ENCODE measurements around the gene PACSIN2. TPM values are rescaled to one million over a fixed set of nuclear protein-coding genes. Genes with fewer than 3 reads are reported as not detected.
A peak's percentile ranks its signal among the peaks of the same experiment; 100 is the strongest.

Gene PACSIN2
- total RNA-seq, 5 donors from 2014 or later (not counting 1 experiment from before 2014, with no cell fraction given): 25.9 to 49.0 (median 40.4) TPM

GRCh38 chr22:43013355-43014315, 1.3 kb downstream of the PACSIN2 start:
- WGBS (ENCODE audit: insufficient coverage): 20% methylated on average over 10 of the region's 16 CpGs
- Mint-ChIP-seq H3K4me3 (peak overlapping the region; percentile 94 to 97 (median 95)), H3K4me1 (peaks cover 42 to 51% (median 47%) of the 10 kb centered on the region in 3 donors), H3K27ac (peak overlapping the region; percentile 80 to 88), H3K9me3 (no peaks in the 10 kb centered on the region), H3K27me3 (no peaks in the 10 kb centered on the region), H3K36me3 (no peaks in the 10 kb centered on the region)
- H3K27ac ChIP-seq (ENCODE audit: low read length): peak overlapping the region; percentile 11
- ATAC-seq (replicated peaks in 1 of 4) (peak in 1 of 4 experiments; percentile 4), DNase-seq (peak in 17 of 35 experiments; percentile 2 to 44 (median 18))
- no peaks in the 10 kb centered on the region for H3K27me3 ChIP-seq (replicated peaks in 1 of 2; ENCODE audit: control insufficient read depth in 2 of 2, extremely low read depth in 1 of 2, insufficient read depth in 2 of 2, low read length in 1 of 2)
- no peaks in the 10 kb centered on the region for H3K36me3 ChIP-seq (ENCODE audit: control insufficient read depth in 2 of 2, extremely low read depth in 1 of 2, insufficient read depth in 1 of 2, low read length in 1 of 2)
- no peaks in the 10 kb centered on the region for H3K9me3 ChIP-seq
- peak overlapping the region; percentile 75 to 80 for H3K4me3 ChIP-seq (ENCODE audit: control insufficient read depth in 1 of 2, extremely low read depth in 1 of 2, low read length in 1 of 2)
- POLR2A ChIA-PET: interaction anchor here in 1 of 2 donors (0.6 kb wide), 1 partner anchor 364 kb away, joined by 16 read pairs; no protein-coding TSS in a partner anchor
- CTCF ChIA-PET: no interaction called here
- H3K4me1 ChIP-seq (ENCODE audit: control insufficient read depth in 1 of 2, extremely low read depth in 1 of 2, insufficient read depth in 2 of 2, low read length in 2 of 2): peaks cover 13 to 26% of the 10 kb centered on the region in 2 experiments

GRCh38 chr22:43012390-43012789, 2.6 kb downstream of the PACSIN2 start:
- peak overlapping the region in 1 of 3 donors; percentile 97 for H3K4me3 Mint-ChIP-seq
- Histone ChIP-seq H3K4me1 (ENCODE audit: control insufficient read depth in 1 of 2, extremely low read depth in 1 of 2, insufficient read depth in 2 of 2, low read length in 2 of 2) (peaks cover 13 to 37% of the 10 kb centered on the region in 2 experiments), H3K27me3 (replicated peaks in 1 of 2; ENCODE audit: control insufficient read depth in 2 of 2, extremely low read depth in 1 of 2, insufficient read depth in 2 of 2, low read length in 1 of 2) (no peaks in the 10 kb centered on the region), H3K4me3 (ENCODE audit: control insufficient read depth in 1 of 2, extremely low read depth in 1 of 2, low read length in 1 of 2) (no peak overlapping the region), H3K27ac (ENCODE audit: low read length) (no peak overlapping the region), H3K36me3 (ENCODE audit: control insufficient read depth in 2 of 2, extremely low read depth in 1 of 2, insufficient read depth in 1 of 2, low read length in 1 of 2) (no peaks in the 10 kb centered on the region), H3K9me3 (no peaks in the 10 kb centered on the region)
- peaks cover 47 to 52% (median 49%) of the 10 kb centered on the region in 3 donors for H3K4me1 Mint-ChIP-seq
- H3K9me3 Mint-ChIP-seq: no peaks in the 10 kb centered on the region
- ATAC-seq (replicated peaks in 1 of 4) (no peak), DNase-seq (no peak)
- CTCF ChIA-PET: interaction anchor here in 1 of 2 donors (0.7 kb wide), 1 partner anchor 492 kb away, joined by 5 read pairs; no protein-coding TSS in a partner anchor
- H3K27ac Mint-ChIP-seq: no peak overlapping the region
- H3K36me3 Mint-ChIP-seq: no peaks in the 10 kb centered on the region
- H3K27me3 Mint-ChIP-seq: no peaks in the 10 kb centered on the region
- 86% methylated on average over 2 of the region's 6 CpGs for WGBS (ENCODE audit: insufficient coverage)
- POLR2A ChIA-PET: interaction anchor here in 1 of 2 donors (0.7 kb wide), 1 partner anchor 1366 kb away, joined by 6 read pairs; no protein-coding TSS in a partner anchor

GRCh38 chr22:43011079-43011478, 3.9 kb downstream of the PACSIN2 start:
- Histone ChIP-seq H3K4me1 (ENCODE audit: control insufficient read depth in 1 of 2, extremely low read depth in 1 of 2, insufficient read depth in 2 of 2, low read length in 2 of 2) (peaks cover 13 to 40% of the 10 kb centered on the region in 2 experiments), H3K4me3 (ENCODE audit: control insufficient read depth in 1 of 2, extremely low read depth in 1 of 2, low read length in 1 of 2) (no peak overlapping the region), H3K9me3 (no peaks in the 10 kb centered on the region), H3K27me3 (replicated peaks in 1 of 2; ENCODE audit: control insufficient read depth in 2 of 2, extremely low read depth in 1 of 2, insufficient read depth in 2 of 2, low read length in 1 of 2) (no peaks in the 10 kb centered on the region), H3K27ac (ENCODE audit: low read length) (no peak overlapping the region), H3K36me3 (ENCODE audit: control insufficient read depth in 2 of 2, extremely low read depth in 1 of 2, insufficient read depth in 1 of 2, low read length in 1 of 2) (no peaks in the 10 kb centered on the region)
- no peak overlapping the region for H3K27ac Mint-ChIP-seq
- DNase-seq (no peak), ATAC-seq (replicated peaks in 1 of 4) (no peak)
- CTCF ChIA-PET: no interaction called here
- no peaks in the 10 kb centered on the region for H3K36me3 Mint-ChIP-seq
- WGBS (ENCODE audit: insufficient coverage): 97% methylated on average over 5 of the region's 7 CpGs
- H3K4me1 Mint-ChIP-seq: peaks cover 57 to 62% (median 61%) of the 10 kb centered on the region in 3 donors
- POLR2A ChIA-PET: no interaction called here
- no peaks in the 10 kb centered on the region for H3K9me3 Mint-ChIP-seq
- no peak overlapping the region for H3K4me3 Mint-ChIP-seq
- H3K27me3 Mint-ChIP-seq: no peaks in the 10 kb centered on the region

- no peaks in the 10 kb centered on the region for H3K9me3 ChIP-seq
- Mint-ChIP-seq H3K4me1 (peaks cover 67 to 68% (median 68%) of the 10 kb centered on the region in 3 donors), H3K4me3 (no peak overlapping the region), H3K9me3 (no peaks in the 10 kb centered on the region), H3K27me3 (no peaks in the 10 kb centered on the region), H3K36me3 (no peaks in the 10 kb centered on the region), H3K27ac (no peak overlapping the region)
- DNase-seq (no peak), ATAC-seq (replicated peaks in 1 of 4) (no peak)
- no peaks in the 10 kb centered on the region for H3K36me3 ChIP-seq (ENCODE audit: control insufficient read depth in 2 of 2, extremely low read depth in 1 of 2, insufficient read depth in 1 of 2, low read length in 1 of 2)
- ChIA-PET POLR2A (no interaction called here), CTCF (no interaction called here)
- no peaks in the 10 kb centered on the region for H3K27me3 ChIP-seq (replicated peaks in 1 of 2; ENCODE audit: control insufficient read depth in 2 of 2, extremely low read depth in 1 of 2, insufficient read depth in 2 of 2, low read length in 1 of 2)
- peaks cover 5 to 43% of the 10 kb centered on the region in 2 experiments for H3K4me1 ChIP-seq (ENCODE audit: control insufficient read depth in 1 of 2, extremely low read depth in 1 of 2, insufficient read depth in 2 of 2, low read length in 2 of 2)
- H3K4me3 ChIP-seq (ENCODE audit: control insufficient read depth in 1 of 2, extremely low read depth in 1 of 2, low read length in 1 of 2): no peak overlapping the region
- H3K27ac ChIP-seq (ENCODE audit: low read length): no peak overlapping the region
- 84% methylated on average over 2 of the region's 4 CpGs for WGBS (ENCODE audit: insufficient coverage)
Observed at GRCh38 chr22:43009444-43009843, 5.5 kb downstream of the PACSIN2 start.

- Mint-ChIP-seq H3K27me3 (no peaks in the 10 kb centered on the region), H3K9me3 (no peaks in the 10 kb centered on the region), H3K4me3 (no peak overlapping the region), H3K27ac (no peak overlapping the region), H3K36me3 (no peaks in the 10 kb centered on the region), H3K4me1 (peaks cover 72 to 73% (median 73%) of the 10 kb centered on the region in 3 donors)
- peaks cover 5 to 45% of the 10 kb centered on the region in 2 experiments for H3K4me1 ChIP-seq (ENCODE audit: control insufficient read depth in 1 of 2, extremely low read depth in 1 of 2, insufficient read depth in 2 of 2, low read length in 2 of 2)
- ATAC-seq (replicated peaks in 1 of 4): no peak
- H3K4me3 ChIP-seq (ENCODE audit: control insufficient read depth in 1 of 2, extremely low read depth in 1 of 2, low read length in 1 of 2): no peak overlapping the region
- no peaks in the 10 kb centered on the region for H3K27me3 ChIP-seq (replicated peaks in 1 of 2; ENCODE audit: control insufficient read depth in 2 of 2, extremely low read depth in 1 of 2, insufficient read depth in 2 of 2, low read length in 1 of 2)
- POLR2A ChIA-PET: no interaction called here
- H3K36me3 ChIP-seq (ENCODE audit: control insufficient read depth in 2 of 2, extremely low read depth in 1 of 2, insufficient read depth in 1 of 2, low read length in 1 of 2): no peaks in the 10 kb centered on the region
- WGBS (ENCODE audit: insufficient coverage): no CpG with 5 or more reads among the region's 4 CpGs
- CTCF ChIA-PET: no interaction called here
- H3K9me3 ChIP-seq: no peaks in the 10 kb centered on the region
- no peak for DNase-seq
- no peak overlapping the region for H3K27ac ChIP-seq (ENCODE audit: low read length)
Observed at GRCh38 chr22:43008921-43009320, 6.0 kb downstream of the PACSIN2 start.

- ATAC-seq (replicated peaks in 1 of 4): no peak
- no CpG with 5 or more reads among the region's 4 CpGs for WGBS (ENCODE audit: insufficient coverage)
Observed at GRCh38 chr22:43008509-43008908, 6.4 kb downstream of the PACSIN2 start.

More at GRCh38 chr22:43008509-43008908, 6.4 kb downstream of the PACSIN2 start:
- ChIA-PET POLR2A (no interaction called here), CTCF (interaction anchor here in 1 of 2 donors (0.5 kb wide), 1 partner anchor 11 kb away, joined by 4 read pairs; no protein-coding TSS in a partner anchor)
- Histone ChIP-seq H3K36me3 (ENCODE audit: control insufficient read depth in 2 of 2, extremely low read depth in 1 of 2, insufficient read depth in 1 of 2, low read length in 1 of 2) (no peaks in the 10 kb centered on the region), H3K4me3 (ENCODE audit: control insufficient read depth in 1 of 2, extremely low read depth in 1 of 2, low read length in 1 of 2) (no peak overlapping the region), H3K9me3 (no peaks in the 10 kb centered on the region), H3K27ac (ENCODE audit: low read length) (no peak overlapping the region), H3K27me3 (replicated peaks in 1 of 2; ENCODE audit: control insufficient read depth in 2 of 2, extremely low read depth in 1 of 2, insufficient read depth in 2 of 2, low read length in 1 of 2) (no peaks in the 10 kb centered on the region), H3K4me1 (ENCODE audit: control insufficient read depth in 1 of 2, extremely low read depth in 1 of 2, insufficient read depth in 2 of 2, low read length in 2 of 2) (peaks cover 3 to 43% of the 10 kb centered on the region in 2 experiments)
- Mint-ChIP-seq H3K36me3 (no peaks in the 10 kb centered on the region), H3K9me3 (no peaks in the 10 kb centered on the region), H3K4me3 (no peak overlapping the region), H3K4me1 (peaks cover 72 to 73% (median 73%) of the 10 kb centered on the region in 3 donors), H3K27ac (no peak overlapping the region), H3K27me3 (no peaks in the 10 kb centered on the region)
- no peak for DNase-seq

Data from T-cell (primary cell).